DMS153 treated with DMSO at 0.1 percent for 48 hours (cell line): ENCODE data around the gene RSKR.
A peak's percentile ranks its signal among the peaks of the same experiment; 100 is the strongest.
"Not testable (repeated sequence)": the region's sequence is repeated elsewhere in the genome, so short reads cannot be mapped to it uniquely, and the experiment has no call there.

ENCODE experiments used
- DNase-seq: peaks from one replicate; lab custom pipeline; 2025; ENCODE audit not compliant: unreplicated experiment; lab: John Stamatoyannopoulos, UW

The RSKR gene

GRCh38 chr17:28579526-28579925 lies 34.5 kb downstream of the RSKR start:
- no peak for DNase-seq

- no peak for DNase-seq
Observed at GRCh38 chr17:28578246-28579195, 35.5 kb downstream of the RSKR start.

GRCh38 chr17:28577466-28577824 lies 36.5 kb downstream of the RSKR start:
- DNase-seq = no peak

GRCh38 chr17:28576758-28577465 lies 37.1 kb downstream of the RSKR start, which contains the start of gene ALDOC:
Gene ALDOC, minus strand, starts transcription at chr17:28576895. Its CDS starts 1,363 bp downstream, at chr17:28575532.
- DNase-seq = peak; percentile 96

GRCh38 chr17:28576016-28576415 lies 38.0 kb downstream of the RSKR start:
- not testable (repeated sequence) for DNase-seq

GRCh38 chr17:28575126-28575795 lies 38.7 kb downstream of the RSKR start:
- no peak for DNase-seq

GRCh38 chr17:28574526-28574925 lies 39.5 kb downstream of the RSKR start:
- DNase-seq = no peak

- DNase-seq = no peak
Observed at GRCh38 chr17:28573966-28574480, 40.0 kb downstream of the RSKR start.

GRCh38 chr17:28573521-28573920 lies 40.5 kb downstream of the RSKR start:
- DNase-seq = no peak

GRCh38 chr17:28573040-28573380 lies 41.0 kb downstream of the RSKR start:
- no peak for DNase-seq

- no peak for DNase-seq
Observed at GRCh38 chr17:28572259-28573039, 41.5 kb downstream of the RSKR start.

- DNase-seq = peak; percentile 82
Observed at GRCh38 chr17:28571361-28572122, 42.4 kb downstream of the RSKR start, which contains the start of gene PIGS. Gene PIGS, minus strand, starts transcription at chr17:28571524. Its CDS starts 28 bp downstream, at chr17:28571496.

- DNase-seq = no peak
Observed at GRCh38 chr17:28570716-28571360, 43.1 kb downstream of the RSKR start.

GRCh38 chr17:28569446-28569845 lies 44.5 kb downstream of the RSKR start:
- no peak for DNase-seq

- DNase-seq = no peak
Observed at GRCh38 chr17:28567604-28568003, 46.4 kb downstream of the RSKR start.

- DNase-seq = no peak
Observed at GRCh38 chr17:28563475-28563874, 50.5 kb downstream of the RSKR start.
